ENCODE measurements around the gene HHATL.
A peak's percentile ranks its signal among the peaks of the same experiment; 100 is the strongest.
"Not testable (repeated sequence)": the region's sequence is repeated elsewhere in the genome, so short reads cannot be mapped to it uniquely, and the experiment has no call there.

The HHATL gene

GRCh38 chr3:42734263-42734860, 31.8 kb upstream of the HHATL start:
- no peak for DNase-seq (ENCODE audit: low read depth)

DNA sequence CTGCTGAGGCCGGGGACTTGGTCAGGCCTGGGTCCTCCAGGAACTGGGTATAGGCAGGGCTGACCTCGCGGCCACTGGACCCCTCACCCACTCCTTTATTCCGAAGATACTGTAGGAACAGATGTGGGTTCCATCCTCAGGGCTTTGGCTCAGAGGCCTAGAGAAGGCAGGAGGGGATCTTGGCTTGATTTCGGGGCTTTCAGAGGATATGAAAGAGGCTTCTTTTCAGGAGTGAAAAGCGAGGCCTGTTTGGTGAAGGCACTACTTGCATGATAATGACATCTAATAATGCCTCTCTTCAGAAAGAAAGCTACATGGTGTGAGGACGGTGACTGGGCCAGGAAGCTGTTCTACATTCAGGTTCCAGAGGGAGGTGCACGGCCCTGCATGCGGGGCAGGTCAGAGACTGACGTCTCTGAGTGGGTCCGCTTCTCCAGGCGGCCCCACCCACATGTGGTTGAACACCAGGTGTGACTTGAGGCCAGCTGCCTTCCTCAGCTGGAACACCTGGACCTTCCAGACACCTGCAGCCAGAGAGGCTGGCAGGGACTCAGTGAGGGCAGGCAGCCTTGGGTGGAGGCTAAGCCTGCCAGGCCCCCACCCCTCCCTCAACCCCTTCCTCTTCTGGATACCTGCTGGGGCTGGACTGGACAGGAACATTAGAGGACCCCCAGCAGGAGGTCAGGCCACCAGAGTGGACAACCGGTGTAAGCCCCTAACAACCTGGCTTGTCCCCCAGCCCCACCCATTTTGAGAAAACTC, 31.1 kb upstream of the HHATL start:
- no peak for DNase-seq (ENCODE audit: low read depth)

- DNase-seq (ENCODE audit: low read depth), result no peak
These were observed 30.3 kb upstream of the HHATL start for GRCh38 chr3:42732829-42733459.

GRCh38 chr3:42732196-42732828, 29.7 kb upstream of the HHATL start:
- no peak for DNase-seq (ENCODE audit: low read depth)

GRCh38 chr3:42731476-42732195, 29.0 kb upstream of the HHATL start:
- DNase-seq (ENCODE audit: low read depth), result no peak

- no peak for DNase-seq (ENCODE audit: low read depth)
These were observed 28.3 kb upstream of the HHATL start for GRCh38 chr3:42730706-42731420.

- no peak for DNase-seq (ENCODE audit: low read depth)
These were observed 27.7 kb upstream of the HHATL start for GRCh38 chr3:42730294-42730693.

DNA sequence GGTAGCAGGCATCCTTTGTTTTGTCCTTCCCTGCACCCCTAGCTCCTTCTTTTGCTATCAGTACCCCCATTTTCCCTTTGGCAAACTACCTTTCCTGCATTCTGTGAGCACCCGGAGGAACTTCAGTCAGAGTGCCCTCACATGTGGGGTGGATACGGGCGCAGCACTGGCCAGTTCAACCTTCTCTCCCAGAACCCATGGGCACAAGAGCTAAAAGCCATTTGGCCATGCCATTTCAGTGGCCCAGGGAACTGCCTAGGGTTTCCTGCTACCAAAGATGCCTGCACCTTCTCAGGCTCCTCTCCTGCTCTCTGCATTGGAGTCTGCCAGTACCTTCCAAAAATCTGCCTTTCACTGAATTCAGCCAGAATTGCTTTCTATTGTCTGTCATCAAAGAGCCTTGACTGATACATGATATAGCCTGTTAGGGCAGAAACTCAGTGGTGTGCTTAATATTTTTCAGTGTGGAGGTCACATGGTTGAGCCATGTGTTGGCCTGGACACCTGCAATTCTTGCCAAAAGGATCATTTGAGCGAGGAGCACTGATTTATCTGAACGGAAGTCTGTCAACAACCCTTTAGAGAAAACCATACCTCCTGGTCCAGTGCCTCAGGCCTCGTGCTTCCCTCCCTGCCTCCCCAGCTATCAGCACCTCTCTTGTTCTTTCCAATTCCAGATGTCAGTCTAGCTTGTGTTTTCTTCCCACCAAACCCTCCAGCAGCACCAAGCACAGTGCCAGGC, 27.0 kb upstream of the HHATL start:
- DNase-seq (ENCODE audit: low read depth), result no peak

GRCh38 chr3:42728668-42729364, 26.2 kb upstream of the HHATL start:
- DNase-seq (ENCODE audit: low read depth), result no peak

DNA sequence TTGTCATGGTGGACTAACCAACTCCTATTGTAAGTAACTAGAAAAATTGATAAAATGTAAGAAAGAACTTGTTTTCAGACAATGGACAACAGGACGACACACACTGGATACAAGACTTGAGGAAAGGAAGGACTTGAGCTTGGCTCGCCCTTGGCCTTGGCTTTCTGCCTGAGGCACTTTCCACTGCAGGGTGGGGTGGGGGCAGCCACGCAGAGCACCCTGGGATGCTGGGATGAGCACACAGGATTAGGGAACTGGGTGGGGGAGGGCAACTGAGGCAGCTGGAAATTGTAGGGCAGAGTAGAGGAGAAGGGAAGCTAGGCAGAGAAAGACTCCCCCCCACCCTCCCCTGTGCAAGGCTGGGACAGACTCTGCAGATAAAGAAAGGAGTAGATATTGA, 25.5 kb upstream of the HHATL start:
- DNase-seq (ENCODE audit: low read depth), result no peak

DNA sequence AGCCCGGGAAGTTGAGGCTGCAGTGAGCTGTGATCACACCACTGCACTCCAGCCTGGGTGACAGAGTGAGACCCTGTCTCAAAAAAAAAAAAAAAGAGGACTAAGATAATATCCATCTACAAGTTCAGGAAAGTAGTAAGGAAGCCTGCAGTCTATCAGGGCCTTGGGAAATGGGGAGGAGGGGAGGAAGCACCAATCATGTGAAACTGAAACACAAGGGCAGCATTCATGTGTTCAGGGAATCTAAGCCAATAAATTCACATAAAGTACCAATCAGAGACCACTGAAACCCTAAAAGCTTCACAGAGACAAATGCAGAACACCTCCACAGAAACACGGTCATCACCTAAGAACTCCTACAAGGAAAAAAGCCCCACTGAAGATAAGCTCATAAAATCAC, 22.9 kb upstream of the HHATL start:
- DNase-seq (ENCODE audit: low read depth), result no peak

GRCh38 chr3:42723219-42723618, 20.6 kb upstream of the HHATL start:
- no peak for DNase-seq (ENCODE audit: low read depth)

DNA sequence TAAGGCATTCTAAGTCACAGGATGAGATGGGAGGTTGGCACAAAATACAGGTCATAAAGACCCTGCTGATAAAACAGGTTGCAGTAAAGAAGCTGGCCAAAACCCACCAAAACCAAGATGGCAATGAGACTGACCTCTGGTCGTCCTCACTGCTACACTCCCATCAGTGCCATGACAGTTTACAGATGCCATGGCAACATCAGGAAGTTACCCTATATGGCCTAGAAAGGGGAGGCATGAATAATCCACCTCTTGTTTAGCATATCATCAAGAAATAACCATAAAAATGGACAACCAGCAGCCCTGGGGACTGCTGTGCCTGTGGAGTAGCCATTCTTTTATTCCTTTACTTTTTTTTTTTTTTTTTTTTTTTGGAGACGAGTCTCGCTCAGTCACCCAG, 19.8 kb upstream of the HHATL start:
- not testable (repeated sequence) for DNase-seq (ENCODE audit: low read depth)

DNA sequence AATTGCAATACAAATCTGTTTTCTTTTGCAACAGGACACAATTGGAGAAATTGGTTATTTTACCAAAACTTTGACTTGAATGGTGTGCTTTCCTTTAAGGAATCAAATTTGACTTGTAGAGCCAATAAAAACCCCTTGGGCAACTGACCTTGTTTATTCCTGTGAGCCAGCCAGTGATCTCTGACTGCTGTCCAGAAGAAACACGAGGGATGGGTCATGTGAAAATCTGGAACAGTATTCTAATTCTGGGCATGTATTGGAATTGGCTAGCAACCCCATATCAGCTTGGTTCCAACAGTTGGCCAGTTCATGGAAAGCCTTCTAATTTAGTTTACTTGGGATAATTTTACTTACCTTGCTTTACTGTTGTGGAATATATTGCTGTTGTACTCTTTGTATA, 19.1 kb upstream of the HHATL start:
- peak; percentile 28 for DNase-seq (ENCODE audit: low read depth)

DNA sequence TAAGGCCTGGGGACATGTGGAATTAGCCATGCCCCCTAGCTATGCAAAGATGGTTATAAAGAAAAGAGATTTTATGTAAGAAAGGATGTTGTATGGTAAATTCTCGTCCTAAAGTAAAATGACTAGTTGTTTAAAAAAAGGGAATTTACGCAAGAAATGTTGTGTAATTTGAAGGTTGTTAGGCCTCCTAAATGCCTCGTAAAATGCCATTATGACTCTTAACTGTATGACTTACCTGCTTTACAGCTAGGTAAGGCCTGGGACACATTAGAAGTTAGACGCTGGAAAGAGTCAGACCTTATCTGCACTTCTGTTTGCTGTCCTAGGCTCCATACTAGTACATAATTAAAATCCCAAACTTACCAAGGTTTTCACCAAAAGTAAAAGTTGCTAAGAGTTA, 17.5 kb upstream of the HHATL start:
- DNase-seq (ENCODE audit: low read depth), result no peak

DNA sequence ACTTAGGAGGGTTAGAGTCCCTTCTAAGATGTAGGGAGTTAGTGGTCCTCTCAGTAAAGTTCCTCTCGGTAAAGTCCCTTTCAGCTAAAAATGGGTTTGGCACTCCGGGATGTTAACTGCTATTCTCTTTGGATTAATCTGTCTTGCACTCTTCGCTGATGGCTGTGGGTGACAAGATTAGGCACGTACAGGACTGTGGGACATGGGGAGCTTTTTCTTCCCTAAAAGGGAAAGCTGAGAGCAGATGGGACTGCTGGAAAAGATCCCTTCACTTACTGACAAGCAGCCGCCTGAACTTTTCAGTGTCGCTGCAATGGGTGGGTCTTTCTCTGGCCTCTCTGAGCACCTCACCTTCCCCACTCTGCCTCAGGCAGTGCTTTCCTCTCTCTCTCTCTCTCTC, 16.4 kb upstream of the HHATL start:
- DNase-seq (ENCODE audit: low read depth), result no peak

DNA sequence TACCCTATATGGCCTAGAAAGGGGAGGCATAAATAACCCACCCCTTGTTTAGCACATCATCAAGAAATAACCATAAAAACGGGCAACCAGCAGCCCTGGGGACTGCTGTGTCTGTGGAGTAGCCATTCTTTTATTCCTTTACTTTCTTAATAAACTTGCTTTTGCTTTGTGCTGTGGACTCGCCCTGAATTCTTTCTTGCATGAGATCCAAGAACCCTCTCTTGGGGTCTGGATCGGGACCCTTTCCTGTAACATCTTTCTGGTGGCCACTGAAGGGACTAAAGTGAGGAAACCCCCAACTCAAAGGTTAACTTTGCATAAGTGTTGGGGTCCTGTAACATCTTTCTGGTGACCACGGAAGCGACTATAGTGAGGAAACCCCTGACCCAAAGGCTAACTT, 15.7 kb upstream of the HHATL start:
- DNase-seq (ENCODE audit: low read depth), result no peak

- DNase-seq (ENCODE audit: low read depth), result no peak
These were observed 14.7 kb upstream of the HHATL start for GRCh38 chr3:42717306-42717705.

GRCh38 chr3:42714171-42714852, 11.7 kb upstream of the HHATL start:
- no peak for DNase-seq (ENCODE audit: low read depth)

GRCh38 chr3:42713747-42714146, 11.1 kb upstream of the HHATL start:
- no peak for DNase-seq (ENCODE audit: low read depth)

All from fibroblast of gingiva (primary cell).